SK-N-MC (cell line): ENCODE measurements around the gene IL3RA.

Experiments used
- EZH2 ChIP-seq: fragments of 200-600 bp; sonication (generic); IDR thresholded peaks from one replicate; pipeline ENCODE4 v1.6.1; 2017; ENCODE audit warnings: antibody characterized with exemption
- POLR2AphosphoS5 ChIP-seq: IDR thresholded peaks from 2 replicates; pipeline ENCODE4 v1.6.1; 2012; ENCODE audit warnings: mild to moderate bottlenecking, low read depth, low read length, borderline replicate concordance

DNA sequence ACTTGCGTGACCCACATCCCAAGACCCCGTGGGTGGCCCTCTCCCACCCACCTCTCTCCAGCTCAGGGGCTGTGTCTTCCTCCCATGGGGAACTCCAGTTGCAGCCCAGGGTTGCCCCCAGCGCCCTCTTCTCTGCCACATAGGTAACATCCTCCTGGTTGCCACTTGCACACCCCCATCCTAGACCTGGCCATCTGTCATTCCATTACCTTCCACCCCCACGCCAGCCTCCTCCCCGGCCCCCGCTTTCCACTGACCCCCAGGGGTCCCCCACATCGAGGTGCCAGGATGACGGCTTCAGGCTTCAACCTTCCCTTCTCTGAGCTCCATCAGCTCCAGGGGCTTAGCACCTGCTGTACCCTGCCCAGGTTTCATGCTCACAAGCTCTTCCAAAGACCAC, 28.1 kb upstream of the IL3RA start:
- TF ChIP-seq POLR2AphosphoS5 (no peak), EZH2 (no peak)
